ENCODE measurements around the gene PICK1.

DNA sequence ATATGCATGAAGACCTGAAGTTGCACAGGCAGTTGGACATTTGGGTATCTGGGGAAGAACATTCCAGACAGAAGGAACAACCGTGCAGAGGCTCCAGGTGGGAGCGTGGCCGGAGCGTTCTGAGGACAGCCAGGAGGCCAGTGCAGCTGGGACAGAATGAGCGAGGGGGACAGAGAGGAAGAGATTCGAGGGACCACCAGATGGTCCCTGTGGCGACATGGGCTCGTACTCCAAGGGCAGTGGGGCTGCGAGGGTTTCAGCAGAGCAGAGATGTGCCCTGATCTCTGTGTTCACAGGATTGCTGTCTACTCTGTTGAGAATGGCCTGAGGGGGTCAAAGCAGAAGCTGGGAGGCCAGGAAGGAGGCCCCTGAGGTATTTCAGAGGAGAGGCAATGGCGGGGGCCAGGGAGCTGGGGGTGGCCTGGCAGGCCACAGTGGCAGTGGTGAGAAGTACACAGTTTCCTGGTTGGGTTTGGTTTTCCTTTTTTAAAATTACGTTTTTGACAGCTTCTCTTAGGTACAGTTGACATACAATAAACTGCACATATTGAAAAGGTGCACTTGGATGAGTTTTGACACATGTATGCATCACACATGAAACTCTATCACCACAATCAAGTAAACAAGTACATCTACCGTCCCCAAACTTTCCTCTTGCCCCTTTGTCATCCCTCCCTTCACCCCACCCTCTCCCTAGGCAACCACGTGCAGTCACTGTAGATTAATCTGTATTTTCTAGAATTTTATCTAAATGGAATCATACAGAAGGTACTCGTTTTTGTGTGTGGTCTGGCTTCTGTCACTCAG is 48.0 kb upstream of the PICK1 start:
- TF ChIP-seq MYC (IDR thresholded peaks at IDR 0.05; ENCODE audit: insufficient read depth, insufficient read length, insufficient replicate concordance, low read length, severe bottlenecking): no peak
- no peak for TF ChIP-seq EGR1 (IDR thresholded peaks at IDR 0.05; ENCODE audit: borderline replicate concordance in 1 of 2, low read depth in 2 of 2, low read length in 2 of 2)
- no peak for TF ChIP-seq JUNB (IDR thresholded peaks at IDR 0.05)
